PC-3 (cell line): ENCODE measurements around the gene CEL. TPM values are rescaled to one million over a fixed set of nuclear protein-coding genes. Genes with fewer than 3 reads are reported as not detected.
"Not testable (repeated sequence)": the region's sequence is repeated elsewhere in the genome, so short reads cannot be mapped to it uniquely, and the experiment has no call there.

ENCODE experiments used
- ATAC-seq: fragments of 200-7000 bp; cut with Tn5 transposase; 2 replicates; pipeline ENCODE4 v1.9.1; 2020; ENCODE audit warnings: mild to moderate bottlenecking, moderate library complexity
- BruUV-seq: library from RNA; stranded (reverse); fragments of 400-500 nt; replicated peaks from 2 replicates; lab custom pipeline; 2021; lab: Mats Ljungman, UMichigan
- CTCF ChIA-PET: fragments of 300-600 bp; sonication (Branson Sonifier 250); formaldehyde crosslinking; loops from one replicate; lab custom pipeline; 2022; ENCODE audit warnings: antibody characterized with exemption; lab: Charles Lee
- POLR2A ChIA-PET: fragments of 300-600 bp; sonication (Branson Sonifier 250); formaldehyde crosslinking; loops from one replicate; lab custom pipeline; 2022; ENCODE audit warnings: antibody characterized with exemption; ENCODE audit not compliant: unreplicated experiment; lab: Charles Lee
- DNase-seq: peaks from one replicate; pipeline ENCODE4 v3.0.0-alpha.2; 2015
- H2AFZ ChIP-seq: fragments of 300-600 bp; sonication (generic); 2 replicates; pipeline ENCODE4 v1.6.0; 2016; ENCODE audit warnings: antibody characterized with exemption, low read length
- H3F3A ChIP-seq: fragments of 300-600 bp; sonication (generic); one replicate; pipeline ENCODE4 v1.6.0; 2017; ENCODE audit warnings: antibody characterized with exemption, low read length, control low read depth, mild to moderate bottlenecking; ENCODE audit not compliant: unreplicated experiment
- H3K27ac ChIP-seq: fragments of 300-600 bp; sonication (generic); 2 replicates; pipeline ENCODE4 v1.5.1; 2016; ENCODE audit warnings: mild to moderate bottlenecking, low read length
- H3K27me3 ChIP-seq: fragments of 300-600 bp; sonication (generic); 2 replicates; pipeline ENCODE4 v1.6.1; 2016; ENCODE audit warnings: low read length, mixed read lengths
- H3K36me3 ChIP-seq: fragments of 300-600 bp; sonication (generic); 2 replicates; pipeline ENCODE4 v1.6.1; 2016; ENCODE audit warnings: low read depth, mixed run types, low read length, mixed read lengths
- H3K4me1 ChIP-seq: fragments of 300-600 bp; sonication (generic); 2 replicates; pipeline ENCODE4 v1.5.1; 2016; ENCODE audit warnings: low read length; ENCODE audit not compliant: insufficient read depth
- H3K4me2 ChIP-seq: fragments of 300-600 bp; sonication (generic); 2 replicates; pipeline ENCODE4 v1.6.0; 2016; ENCODE audit warnings: low read length
- H3K4me3 ChIP-seq: fragments of 300-600 bp; sonication (generic); 2 replicates; pipeline ENCODE4 v1.5.1; 2016; ENCODE audit warnings: mild to moderate bottlenecking, low read length, mixed read lengths
- H3K79me2 ChIP-seq: fragments of 300-600 bp; sonication (generic); 2 replicates; pipeline ENCODE4 v1.6.1; 2017; ENCODE audit warnings: low read length, mixed read lengths
- H3K9ac ChIP-seq: fragments of 300-600 bp; sonication (generic); 2 replicates; pipeline ENCODE4 v1.6.0; 2016; ENCODE audit warnings: mild to moderate bottlenecking, low read length
- H3K9me2 ChIP-seq: fragments of 300-600 bp; sonication (generic); replicated peaks from 2 replicates; pipeline ENCODE4 v1.6.1; 2016; ENCODE audit warnings: mixed run types, low read length, mixed read lengths
- H3K9me3 ChIP-seq: fragments of 300-600 bp; sonication (generic); 2 replicates; pipeline ENCODE4 v1.6.1; 2016; ENCODE audit warnings: low read length, mixed read lengths
- H4K20me1 ChIP-seq: fragments of 300-600 bp; sonication (generic); 2 replicates; pipeline ENCODE4 v1.6.1; 2016; ENCODE audit warnings: low read length, mixed read lengths
- CTCF ChIP-seq: fragments of 300-600 bp; sonication (generic); conservative IDR thresholded peaks from 2 replicates; pipeline ENCODE4 v1.5.1; 2017; ENCODE audit warnings: antibody characterized with exemption, low read depth, mild to moderate bottlenecking, low read length
- EZH2 ChIP-seq: fragments of 300-600 bp; sonication (generic); IDR thresholded peaks from one replicate; pipeline ENCODE4 v1.6.1; 2017; ENCODE audit warnings: antibody characterized with exemption, mild to moderate bottlenecking, low read length; ENCODE audit not compliant: unreplicated experiment
- EZH2phosphoT487 ChIP-seq: fragments of 300-600 bp; sonication (generic); IDR thresholded peaks from 2 replicates; pipeline ENCODE4 v1.6.1; 2018; ENCODE audit warnings: mild to moderate bottlenecking, antibody characterized with exemption, low read length, borderline replicate concordance
- intact Hi-C: fragments of 100-400 bp; cut with micrococcal nuclease; formaldehyde crosslinking; loops from 2 replicates; pipeline ENCODE4 v1.9.0; 2023
- total RNA-seq: library from RNA; depleted of rRNA; stranded (reverse); fragments of >200 nt; gene quantifications from 2 replicates; pipeline ENCODE4 v1.2.3, GENCODE V29; 2014

CEL gene
- total RNA-seq, 1 experiment from 2014 or later: 0.47 TPM

- H3K36me3 ChIP-seq: no peaks in the 10 kb centered on the region
- intact Hi-C loops: no loop called here
- H3K4me3 ChIP-seq: no peak overlapping the region
- CTCF ChIA-PET: no interaction called here
- DNase-seq (no peak), ATAC-seq (no peak)
- H3K9ac ChIP-seq: no peak overlapping the region
- no peaks in the 10 kb centered on the region for H3K9me3 ChIP-seq
- H3F3A ChIP-seq: no peaks in the 10 kb centered on the region
- H4K20me1 ChIP-seq: no peaks in the 10 kb centered on the region
- POLR2A ChIA-PET: no interaction called here
- no peaks in the 10 kb centered on the region for H3K79me2 ChIP-seq
- no TSS peak for BruUV-seq
- no peak overlapping the region for H2AFZ ChIP-seq
- TF ChIP-seq CTCF: no peak
- no peak for TF ChIP-seq EZH2phosphoT487
- no peak for TF ChIP-seq EZH2
- H3K9me2 ChIP-seq: no peaks in the 10 kb centered on the region
- H3K27ac ChIP-seq: no peak overlapping the region
- H3K4me1 ChIP-seq: no peaks in the 10 kb centered on the region
- H3K4me2 ChIP-seq: no peak overlapping the region
- H3K27me3 ChIP-seq: no peaks in the 10 kb centered on the region
Measured at GRCh38 chr9:133080161-133080560, 18.4 kb downstream of the CEL start.

GRCh38 chr9:133080786-133081779 is 19.3 kb downstream of the CEL start:
- intact Hi-C loops, ATAC-seq, H3K9me2 ChIP-seq, H3K4me1 ChIP-seq, H3K4me3 ChIP-seq, H3K79me2 ChIP-seq, H3K27ac ChIP-seq, H2AFZ ChIP-seq, H3K27me3 ChIP-seq, H4K20me1 ChIP-seq, H3K9me3 ChIP-seq, POLR2A ChIA-PET, H3K9ac ChIP-seq, H3F3A ChIP-seq, CTCF ChIA-PET, BruUV-seq, H3K36me3 ChIP-seq, DNase-seq, H3K4me2 ChIP-seq: not testable (repeated sequence)

- POLR2A ChIA-PET, DNase-seq, H3K4me2 ChIP-seq, H3F3A ChIP-seq, H3K27ac ChIP-seq, H3K9me2 ChIP-seq, H3K36me3 ChIP-seq, H3K4me1 ChIP-seq, H3K79me2 ChIP-seq, H3K27me3 ChIP-seq, ATAC-seq, H4K20me1 ChIP-seq, H3K9ac ChIP-seq, BruUV-seq, H2AFZ ChIP-seq, H3K4me3 ChIP-seq, H3K9me3 ChIP-seq, intact Hi-C loops, CTCF ChIA-PET: not testable (repeated sequence)
Measured at GRCh38 chr9:133081957-133082644, 20.3 kb downstream of the CEL start.

- H3F3A ChIP-seq, intact Hi-C loops, H3K9me3 ChIP-seq, H3K4me1 ChIP-seq, BruUV-seq, DNase-seq, H3K4me3 ChIP-seq, H3K9me2 ChIP-seq, ATAC-seq, H3K79me2 ChIP-seq, POLR2A ChIA-PET, H4K20me1 ChIP-seq, H3K9ac ChIP-seq, H3K36me3 ChIP-seq, H2AFZ ChIP-seq, H3K27me3 ChIP-seq, CTCF ChIA-PET, H3K4me2 ChIP-seq, H3K27ac ChIP-seq: not testable (repeated sequence)
Measured at GRCh38 chr9:133083688-133084087, 21.9 kb downstream of the CEL start.

- H3K79me2 ChIP-seq, DNase-seq, H3K4me3 ChIP-seq, H3K9ac ChIP-seq, BruUV-seq, H3K27me3 ChIP-seq, H3K27ac ChIP-seq, intact Hi-C loops, H2AFZ ChIP-seq, POLR2A ChIA-PET, H3F3A ChIP-seq, H3K9me3 ChIP-seq, H3K4me1 ChIP-seq, H3K36me3 ChIP-seq, H4K20me1 ChIP-seq, ATAC-seq, CTCF ChIA-PET, H3K9me2 ChIP-seq, H3K4me2 ChIP-seq: not testable (repeated sequence)
Measured at GRCh38 chr9:133086212-133086860, 24.6 kb downstream of the CEL start.
